Esophagus squamous epithelium (tissue), 5 donors: ENCODE results near the gene SPINK1. TPM values are rescaled to one million over a fixed set of nuclear protein-coding genes. Genes with fewer than 3 reads are reported as not detected.
"Not testable (repeated sequence)": the region's sequence is repeated elsewhere in the genome, so short reads cannot be mapped to it uniquely, and the experiment has no call there.

Source experiments
- DNase-seq: peaks from one replicate; lab custom pipeline; 2025; lab: John Stamatoyannopoulos, UW
- H3K27ac ChIP-seq, 4 donors: fragments of 200-600 bp; sonication (generic); one replicate each; pipeline ENCODE4 v1.5.1; 2016 to 2019; ENCODE audit warnings: mild to moderate bottlenecking in 1 of 4
- H3K27me3 ChIP-seq, 4 donors: fragments of 200-600 bp; sonication (generic); 1 replicate in 3 of 4; 2 replicates in 1 of 4; pipeline versions ENCODE4 v1.5.1 to v1.6.0; 2017 to 2021; ENCODE audit warnings: antibody characterized with exemption in 1 of 4
- H3K36me3 ChIP-seq, 3 donors: fragments of 200-600 bp; sonication (generic); one replicate each; pipeline ENCODE4 v1.5.1; 2016 to 2019
- H3K4me1 ChIP-seq, 3 donors: fragments of 200-600 bp; sonication (generic); one replicate each; pipeline ENCODE4 v1.5.1; 2017 to 2019
- H3K4me3 ChIP-seq, 4 donors: fragments of 200-600 bp; sonication (generic); 1 replicate in 3 of 4; 2 replicates in 1 of 4; pipeline ENCODE4 v1.5.1; 2016 to 2019; ENCODE audit warnings: mild to moderate bottlenecking in 2 of 4, moderate library complexity in 1 of 4
- H3K9me3 ChIP-seq, 3 donors: fragments of 200-600 bp; sonication (generic); one replicate each; pipeline ENCODE4 v1.5.1; 2016 to 2019
- POLR2A ChIP-seq, 4 donors: fragments of 450-650 bp; IDR thresholded peaks; one replicate each; pipeline ENCODE4 v1.6.1; 2017; ENCODE audit warnings: antibody characterized with exemption in 4 of 4, mild to moderate bottlenecking in 4 of 4, moderate library complexity in 3 of 4
- WGBS, 2 donors: methylation state at CpG; one replicate each; pipeline ENCODE4 v1.1.5; 2018; 5-methylcytosine and 5-hydroxymethylcytosine counted together
- intact Hi-C: fragments of 100-400 bp; cut with DNase I; formaldehyde crosslinking; loops from one replicate; pipeline ENCODE4 v1.15.0; 2022
- total RNA-seq, 4 donors: library from RNA; depleted of rRNA; stranded (reverse); fragments of >200 nt; gene quantifications; one replicate each; pipeline ENCODE4 v1.1.0, GENCODE V29; 2016
- TF ChIP-seq, protein P1 (sequence below), 6 experiments: fragments of 450-650 bp in 4 of 6; fragments of 200-600 bp in 2 of 6; sonication (generic) in 2 of 6; IDR thresholded peaks; one replicate each; pipeline ENCODE4 v1.5.1; 2016 to 2019; ENCODE audit warnings: antibody characterized with exemption in 6 of 6, mild to moderate bottlenecking in 4 of 6, moderate library complexity in 4 of 6
- donor health status: DM: yes; HTN: yes; CAD: no.

Gene SPINK1
- total RNA-seq, 4 donors from 2014 or later = not detected

DNA sequence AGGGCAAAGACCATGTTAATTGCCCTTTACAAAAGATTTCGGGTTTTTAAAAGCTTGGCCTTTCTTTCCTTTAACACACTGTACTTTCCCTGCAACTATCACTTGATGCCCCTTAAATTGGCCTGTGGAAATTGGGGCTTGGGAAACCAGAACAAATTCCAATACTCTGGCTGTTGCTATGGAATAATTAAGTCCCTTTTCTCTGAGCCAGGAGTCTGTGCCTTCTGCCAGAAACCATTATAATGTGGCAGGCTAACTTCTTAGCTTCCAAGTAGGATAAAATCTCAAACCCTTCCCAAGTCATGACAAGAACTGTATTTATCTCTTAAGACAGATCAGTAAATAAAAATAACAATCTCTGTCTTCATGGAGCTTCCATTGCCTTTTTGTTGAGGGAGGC lies 1.1 kb upstream of the SPINK1 start:
- Histone ChIP-seq H3K9me3 (no peaks in the 10 kb centered on the region), H3K4me3 (no peak overlapping the region), H3K27ac (no peak overlapping the region), H3K4me1 (no peaks in the 10 kb centered on the region), H3K36me3 (no peaks in the 10 kb centered on the region), H3K27me3 (no peaks in the 10 kb centered on the region)
- intact Hi-C loops = no loop called here
- TF ChIP-seq, protein P1, sequence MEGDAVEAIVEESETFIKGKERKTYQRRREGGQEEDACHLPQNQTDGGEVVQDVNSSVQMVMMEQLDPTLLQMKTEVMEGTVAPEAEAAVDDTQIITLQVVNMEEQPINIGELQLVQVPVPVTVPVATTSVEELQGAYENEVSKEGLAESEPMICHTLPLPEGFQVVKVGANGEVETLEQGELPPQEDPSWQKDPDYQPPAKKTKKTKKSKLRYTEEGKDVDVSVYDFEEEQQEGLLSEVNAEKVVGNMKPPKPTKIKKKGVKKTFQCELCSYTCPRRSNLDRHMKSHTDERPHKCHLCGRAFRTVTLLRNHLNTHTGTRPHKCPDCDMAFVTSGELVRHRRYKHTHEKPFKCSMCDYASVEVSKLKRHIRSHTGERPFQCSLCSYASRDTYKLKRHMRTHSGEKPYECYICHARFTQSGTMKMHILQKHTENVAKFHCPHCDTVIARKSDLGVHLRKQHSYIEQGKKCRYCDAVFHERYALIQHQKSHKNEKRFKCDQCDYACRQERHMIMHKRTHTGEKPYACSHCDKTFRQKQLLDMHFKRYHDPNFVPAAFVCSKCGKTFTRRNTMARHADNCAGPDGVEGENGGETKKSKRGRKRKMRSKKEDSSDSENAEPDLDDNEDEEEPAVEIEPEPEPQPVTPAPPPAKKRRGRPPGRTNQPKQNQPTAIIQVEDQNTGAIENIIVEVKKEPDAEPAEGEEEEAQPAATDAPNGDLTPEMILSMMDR (IDR thresholded peaks at IDR 0.05) = no peak
- no peak for TF ChIP-seq POLR2A (IDR thresholded peaks at IDR 0.05)
- no peak for DNase-seq
- 74 to 75% methylated on average over 1 of the region's 1 CpG for WGBS, 2 donors

DNA sequence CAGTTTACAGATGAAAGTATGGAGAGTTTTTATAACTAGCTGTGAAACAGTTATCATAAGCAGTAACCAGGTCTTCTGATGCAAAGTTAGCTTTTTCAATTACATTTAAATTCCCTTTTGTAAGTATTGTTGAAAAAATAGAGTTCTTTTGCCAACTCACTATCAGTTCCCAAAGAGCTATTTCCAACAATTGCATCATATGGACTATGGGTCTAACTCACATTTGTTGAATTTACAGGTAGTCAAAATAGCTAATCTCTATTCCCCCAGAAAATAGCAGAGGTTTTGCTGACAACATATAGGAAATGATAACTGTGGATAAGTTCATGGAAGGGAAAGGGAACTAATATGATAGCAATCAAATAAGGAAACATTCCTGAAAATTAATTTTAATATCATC lies 1.4 kb downstream of the SPINK1 start:
- intact Hi-C loops = no loop called here
- no peak for TF ChIP-seq POLR2A (IDR thresholded peaks at IDR 0.05)
- TF ChIP-seq, protein P1 (IDR thresholded peaks at IDR 0.05) = no peak

DNA sequence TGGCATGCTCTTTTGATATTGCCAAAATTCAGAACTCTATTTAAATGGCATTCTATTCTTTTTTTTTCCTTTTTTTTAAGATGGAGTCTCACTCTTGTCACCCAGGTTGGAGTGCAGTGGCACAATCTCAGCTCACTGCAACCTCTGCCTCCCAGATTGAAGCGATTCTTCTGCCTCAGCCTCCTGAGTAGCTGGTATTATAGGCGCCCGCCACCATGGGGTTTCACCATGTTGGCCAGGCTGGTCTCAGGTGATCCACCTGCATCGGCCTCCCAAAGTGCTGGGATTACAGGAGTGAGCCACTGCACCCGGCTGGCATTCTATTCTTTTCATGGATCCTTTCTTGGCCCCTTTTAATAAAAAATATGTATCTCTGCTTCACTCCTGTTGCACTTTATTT lies 4.5 kb downstream of the SPINK1 start:
- intact Hi-C loops, DNase-seq, H3K4me1 ChIP-seq, H3K36me3 ChIP-seq, H3K9me3 ChIP-seq, H3K4me3 ChIP-seq, H3K27ac ChIP-seq, H3K27me3 ChIP-seq: not testable (repeated sequence)
- 78 to 85% methylated on average over 5 of the region's 5 CpGs for WGBS, 2 donors

More for the DNA sequence above, 1.4 kb downstream of the SPINK1 start:
- Histone ChIP-seq H3K4me1 (no peaks in the 10 kb centered on the region), H3K36me3 (no peaks in the 10 kb centered on the region), H3K9me3 (no peaks in the 10 kb centered on the region), H3K27ac (no peak overlapping the region), H3K27me3 (no peaks in the 10 kb centered on the region), H3K4me3 (no peak overlapping the region)
- no peak for DNase-seq

DNA sequence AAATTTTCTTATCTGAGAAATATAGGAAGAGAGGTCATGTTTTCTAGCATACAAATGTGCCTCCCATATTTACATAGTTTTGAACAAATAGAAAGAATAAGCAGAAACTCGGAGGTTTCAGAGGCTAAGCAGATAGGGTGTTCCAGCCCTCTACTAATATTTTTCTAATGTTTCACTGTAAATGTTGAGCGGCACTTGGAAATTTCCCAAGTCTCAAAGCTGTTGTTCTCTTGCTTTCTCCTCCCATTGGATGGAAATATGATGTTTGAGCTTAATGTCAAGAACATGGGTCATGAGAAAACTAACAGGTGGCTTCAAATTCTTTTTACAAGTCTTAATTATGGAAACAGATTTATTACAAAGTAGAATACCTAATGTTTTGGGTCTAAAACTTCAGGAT lies 5.1 kb downstream of the SPINK1 start:
- DNase-seq = no peak
- TF ChIP-seq, protein P1 (IDR thresholded peaks at IDR 0.05) = no peak
- TF ChIP-seq POLR2A (IDR thresholded peaks at IDR 0.05) = no peak
- no peak overlapping the region for H3K27ac ChIP-seq
- H3K27me3 ChIP-seq = no peaks in the 10 kb centered on the region
- H3K4me3 ChIP-seq = no peak overlapping the region
- no peaks in the 10 kb centered on the region for H3K9me3 ChIP-seq
- no peaks in the 10 kb centered on the region for H3K36me3 ChIP-seq
- H3K4me1 ChIP-seq = no peaks in the 10 kb centered on the region
- WGBS, 2 donors = 36 to 40% methylated on average over 2 of the region's 2 CpGs
- intact Hi-C loops = no loop called here

DNA sequence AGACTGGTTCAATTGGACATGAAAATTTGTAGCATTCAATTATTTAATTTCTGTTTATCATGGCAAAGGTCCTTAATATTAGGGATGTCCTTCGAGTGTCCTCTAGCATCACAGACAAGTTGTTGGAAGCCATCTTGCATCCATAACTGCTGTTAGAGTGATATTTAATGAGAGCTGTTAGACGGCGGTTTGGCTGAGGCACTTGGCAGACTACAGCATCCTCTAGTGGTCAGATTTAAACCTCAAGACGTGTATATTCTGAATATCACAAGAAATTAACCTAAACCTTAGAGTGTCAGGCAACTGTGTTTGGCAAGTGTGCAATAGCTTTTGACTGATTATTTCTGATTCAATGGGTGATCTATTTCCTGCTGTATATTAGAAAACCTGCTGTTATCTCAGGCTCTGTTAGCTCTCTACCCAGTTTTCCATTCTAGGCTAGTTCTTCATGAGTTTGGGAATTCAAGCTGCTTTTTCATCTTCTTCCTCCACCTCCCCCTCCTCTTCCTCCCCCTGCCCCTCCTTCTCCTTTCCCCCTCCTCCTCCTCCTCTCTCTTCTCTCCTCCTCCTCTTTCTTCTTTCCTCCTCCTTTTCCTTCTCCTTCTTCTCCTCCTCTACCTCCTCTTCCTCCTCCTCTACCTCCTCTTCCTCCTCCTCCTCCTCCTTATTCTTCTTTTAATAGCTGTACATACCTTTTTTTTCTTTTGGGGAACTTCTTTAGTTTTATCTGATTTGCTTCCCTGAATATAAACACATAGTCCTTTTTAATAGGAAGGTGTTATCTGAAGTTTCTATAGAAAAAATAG lies 8.6 kb downstream of the SPINK1 start:
- DNase-seq = no peak
- intact Hi-C loops = loop anchor here (5.0 kb wide), 1 partner anchor 196 kb away; no protein-coding TSS in a partner anchor
- H3K27ac ChIP-seq = no peak overlapping the region
- H3K9me3 ChIP-seq = no peaks in the 10 kb centered on the region
- H3K27me3 ChIP-seq = peaks cover 0 to 10% (median 0%) of the 10 kb centered on the region in 4 donors
- TF ChIP-seq POLR2A (IDR thresholded peaks at IDR 0.05) = no peak
- TF ChIP-seq, protein P1 (IDR thresholded peaks at IDR 0.05) = peak; percentile 46 to 90 (median 82)
- H3K36me3 ChIP-seq = no peaks in the 10 kb centered on the region
- 4 to 7% methylated on average over 4 of the region's 4 CpGs for WGBS, 2 donors
- H3K4me1 ChIP-seq = no peaks in the 10 kb centered on the region
- H3K4me3 ChIP-seq = no peak overlapping the region

DNA sequence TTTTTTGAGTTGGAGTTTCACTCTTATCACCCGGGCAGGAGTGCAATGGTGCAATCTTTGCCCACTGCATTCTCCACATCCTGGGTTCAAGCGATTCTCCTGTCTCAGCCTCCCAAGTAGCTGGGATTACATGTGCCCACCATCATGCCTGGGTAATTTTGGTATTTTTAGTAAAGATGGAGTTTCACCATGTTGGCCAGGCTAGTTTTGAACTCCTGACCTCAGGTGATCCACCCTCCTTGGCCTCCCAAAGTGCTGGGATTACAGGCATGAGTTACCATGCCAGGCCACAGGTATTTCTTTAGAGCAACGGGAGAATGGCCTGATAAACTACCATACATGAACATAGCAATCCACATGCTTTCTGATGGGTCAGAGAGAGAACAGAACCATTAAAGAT lies 9.2 kb downstream of the SPINK1 start:
- WGBS, 2 donors = 84 to 88% methylated on average over 2 to 3 of the region's 3 CpGs
- not testable (repeated sequence) for H3K9me3 ChIP-seq, DNase-seq, H3K4me1 ChIP-seq, H3K4me3 ChIP-seq, H3K27ac ChIP-seq, H3K36me3 ChIP-seq
- intact Hi-C loops = loop anchor here (5.0 kb wide), 1 partner anchor 195 kb away; no protein-coding TSS in a partner anchor
- peaks cover 0 to 10% (median 0%) of the 10 kb centered on the region in 4 donors for H3K27me3 ChIP-seq
